GM04503 (cell line): Measurements from ENCODE around the gene UBR1.
"Not testable (repeated sequence)": the region's sequence is repeated elsewhere in the genome, so short reads cannot be mapped to it uniquely, and the experiment has no call there.

Experiments used
- DNase-seq: peaks from one replicate; pipeline ENCODE4 v3.0.0-alpha.2; 2012; ENCODE audit warnings: low read depth

Gene UBR1

DNA sequence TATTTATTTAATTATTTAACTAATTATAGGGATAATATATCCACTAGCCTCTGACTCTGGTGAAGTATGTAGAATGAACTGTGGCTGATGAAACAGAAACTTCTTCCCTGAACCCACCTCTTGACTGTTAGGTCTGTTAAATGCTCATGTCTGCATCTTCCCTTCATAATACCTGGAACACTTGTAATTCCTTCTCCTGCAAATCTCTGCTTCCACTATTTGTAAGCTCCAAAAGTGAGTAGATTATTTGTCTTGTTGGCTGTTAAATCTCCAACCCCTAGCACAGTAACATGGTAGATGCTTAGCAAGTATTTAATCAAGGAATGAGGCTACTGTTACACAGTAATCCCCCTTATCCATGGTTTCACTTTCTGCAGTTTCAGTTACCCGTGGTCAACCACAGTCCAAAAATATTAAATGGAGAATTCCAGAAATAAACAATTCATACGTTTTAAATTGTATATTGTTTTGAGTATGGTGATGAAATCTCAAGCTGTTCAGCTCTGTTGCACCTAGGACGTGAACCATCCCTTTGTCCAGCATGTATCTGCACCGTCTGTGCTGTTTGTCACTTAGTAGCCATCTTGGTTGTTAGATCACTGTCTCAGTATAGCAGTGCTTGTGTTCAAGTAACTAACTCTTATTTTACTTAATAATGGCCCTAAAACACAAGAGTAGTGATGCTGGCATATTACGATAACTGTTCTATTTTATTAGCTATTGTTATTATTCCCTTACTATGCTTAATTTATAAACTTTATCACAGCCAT, 190.9 kb downstream of the UBR1 start:
- DNase-seq = no peak

DNA sequence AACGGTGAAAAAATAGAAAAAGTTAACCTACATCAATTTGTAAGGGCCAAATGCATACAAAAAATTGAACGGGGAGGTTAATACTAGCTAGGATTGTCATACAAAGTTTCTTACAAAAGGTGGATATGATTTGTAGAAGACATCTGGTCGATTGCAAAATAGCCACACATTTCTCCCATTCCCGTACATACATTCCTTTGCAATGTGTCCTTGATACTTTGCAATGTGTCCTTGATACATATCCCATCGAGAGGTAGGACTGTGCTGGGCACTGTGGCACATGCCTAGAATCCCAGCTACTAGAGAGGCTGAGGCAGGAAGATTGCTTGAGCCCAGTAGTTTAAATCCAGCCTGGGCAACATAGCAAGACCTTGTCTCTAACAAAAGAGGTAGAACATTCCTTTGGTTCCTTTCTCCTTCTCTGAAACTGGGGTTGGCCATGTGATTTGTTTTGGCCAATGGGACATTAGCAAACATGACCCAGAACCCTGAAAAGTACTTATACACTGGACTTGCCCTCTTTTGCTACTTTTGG, 194.7 kb downstream of the UBR1 start:
- DNase-seq = peak; percentile 39

DNA sequence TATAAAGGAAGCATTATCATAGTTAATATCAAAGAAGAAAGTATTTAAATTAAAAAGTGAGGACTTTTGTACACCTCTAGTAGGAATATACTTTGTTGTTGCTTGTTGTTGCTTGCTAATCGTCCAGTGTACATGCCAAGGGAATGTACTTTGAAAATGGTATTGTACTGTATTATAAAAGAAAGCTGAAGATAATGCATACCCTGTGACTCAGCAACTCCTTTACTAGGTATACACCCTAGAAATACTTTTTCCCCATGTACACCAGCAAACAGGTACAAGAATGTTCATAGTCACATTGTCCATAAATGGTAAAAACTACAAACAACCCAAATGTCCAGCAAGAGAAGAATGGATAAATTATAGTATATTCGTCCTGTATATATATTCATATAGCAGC, 197.3 kb downstream of the UBR1 start:
- no peak for DNase-seq

DNA sequence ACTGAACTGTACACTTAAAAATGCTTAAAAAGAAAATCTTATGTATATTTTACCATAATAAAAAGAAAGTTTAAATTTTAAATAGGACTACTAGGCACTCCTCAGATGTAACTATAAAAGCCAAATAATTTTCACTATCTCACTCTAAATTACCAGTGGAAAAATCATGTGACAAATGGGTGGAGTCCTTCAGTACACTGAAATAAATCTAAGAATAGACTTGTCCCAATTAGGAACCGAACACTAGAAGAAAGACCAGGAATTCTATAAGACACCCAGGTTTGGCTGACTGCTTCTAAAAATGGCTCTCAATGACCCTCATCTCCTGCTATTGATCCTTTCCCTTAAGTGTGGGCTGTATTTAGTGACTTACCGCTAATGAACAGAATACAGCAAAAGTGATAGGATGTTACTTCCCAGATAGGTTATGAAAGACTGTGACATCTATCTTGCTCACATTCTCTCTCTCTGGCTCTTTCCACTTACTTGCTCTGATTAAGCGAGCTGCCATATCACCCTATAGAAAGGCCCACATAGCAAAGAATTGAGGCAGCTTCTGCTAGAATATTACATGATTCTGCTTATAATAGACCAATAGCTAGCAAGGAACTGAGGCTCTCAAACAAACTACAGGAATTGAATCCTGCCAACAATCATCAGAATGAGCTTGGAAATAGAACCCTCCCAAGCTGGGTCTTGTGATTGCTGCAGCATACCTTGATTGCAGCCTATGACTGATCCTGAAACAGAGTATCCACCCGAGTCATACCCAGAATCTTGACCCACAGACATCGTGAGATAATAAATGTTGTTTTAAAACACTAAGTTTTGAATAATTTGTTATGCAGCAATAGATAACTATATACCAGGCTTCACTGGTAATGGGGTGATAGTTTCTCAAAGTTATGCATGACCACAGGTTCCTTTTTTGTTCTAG, 202.2 kb downstream of the UBR1 start:
- no peak for DNase-seq

DNA sequence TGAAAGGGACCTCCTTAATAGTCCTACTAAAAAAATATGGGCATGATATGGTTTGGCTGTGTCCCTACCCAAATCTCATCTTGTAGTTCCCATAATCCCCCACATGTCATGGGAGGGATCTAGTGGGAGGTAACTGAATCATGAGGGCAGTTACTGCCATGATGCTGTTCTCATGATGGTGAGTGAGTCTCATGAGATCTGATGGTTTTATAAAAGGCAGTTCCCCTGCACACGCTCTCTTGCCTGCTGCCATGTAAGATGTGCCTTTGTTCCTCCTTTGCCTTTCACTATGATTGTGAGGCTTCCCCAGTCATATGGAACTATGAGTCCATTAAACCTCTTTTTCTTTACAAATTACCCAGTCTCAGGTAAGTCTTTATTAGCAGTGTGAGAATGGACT, 211.9 kb downstream of the UBR1 start:
- not testable (repeated sequence) for DNase-seq
